T follicular helper cell (primary cell): Measurements from ENCODE around the gene ENOX2.

ENCODE experiments used
- DNase-seq: peaks from one replicate; pipeline ENCODE4 v3.0.0-alpha.2; 2020; ENCODE audit warnings: low read depth

ENOX2 gene

DNA sequence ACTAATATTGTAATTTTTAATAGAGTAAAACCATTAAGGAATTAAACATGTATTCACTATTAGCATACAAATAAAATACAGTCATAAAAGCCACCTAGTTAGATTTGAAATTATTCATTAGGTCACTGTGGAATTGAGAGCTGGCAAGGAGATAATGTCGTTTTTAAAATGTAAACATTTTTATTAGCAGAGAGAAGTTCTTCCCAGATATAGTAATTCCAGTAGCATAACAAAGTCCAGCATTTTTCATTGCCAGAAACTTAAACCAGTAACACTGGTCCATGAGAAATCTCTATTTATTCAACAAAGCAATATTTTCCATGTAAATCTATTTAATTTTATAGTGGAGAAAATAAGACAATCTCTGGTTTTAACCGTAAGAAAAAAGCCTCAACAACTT is 17.5 kb downstream of the ENOX2 start:
- DNase-seq = no peak

GRCh38 chrX:130884627-130885026 is 18.4 kb downstream of the ENOX2 start:
- no peak for DNase-seq

- DNase-seq = no peak
These were observed 23.1 kb downstream of the ENOX2 start for GRCh38 chrX:130879869-130880268.

DNA sequence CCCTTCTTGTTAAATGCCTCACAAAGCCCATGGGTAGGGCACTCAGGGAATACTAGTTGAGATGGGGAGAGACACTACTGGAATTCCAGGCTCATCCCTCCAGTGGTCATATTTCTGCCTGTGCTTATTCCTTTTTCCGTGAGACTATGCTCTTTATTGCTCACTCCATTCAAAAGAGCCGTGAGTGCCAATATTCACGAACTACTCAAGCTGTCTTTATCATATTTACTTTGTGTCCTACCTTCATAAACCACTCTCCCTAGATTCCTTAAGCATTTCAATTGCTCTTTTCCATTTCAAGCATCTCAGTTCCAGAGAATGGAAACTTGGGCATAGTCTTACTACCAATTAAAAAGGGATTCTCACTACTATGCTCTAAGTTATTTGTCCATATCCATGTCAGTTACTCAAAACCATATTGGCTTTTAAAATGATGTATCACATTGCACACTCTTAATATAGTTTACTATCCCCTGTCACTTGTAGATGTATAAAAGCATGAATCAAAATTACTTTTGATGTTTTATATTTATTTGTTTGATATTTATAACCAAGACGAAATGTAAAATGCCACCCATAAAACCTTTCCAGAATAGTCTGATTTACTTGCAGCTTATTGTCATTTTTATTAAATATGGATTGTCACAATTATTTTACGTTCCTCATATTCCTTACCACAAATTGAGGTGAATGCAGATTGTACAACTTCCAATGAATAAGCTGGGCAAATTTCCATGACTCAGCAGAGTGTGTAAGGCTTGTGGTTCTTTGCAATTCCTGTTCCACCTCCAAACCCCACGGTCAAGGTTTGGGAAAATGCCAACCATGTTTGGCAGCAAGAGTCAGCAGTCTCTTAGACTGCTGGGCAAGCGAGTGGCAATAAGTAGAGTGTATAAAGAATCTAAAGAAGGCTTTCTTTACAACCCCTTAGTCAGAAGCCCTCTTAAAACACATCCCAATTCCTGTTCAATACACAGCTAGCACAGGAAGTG is 24.4 kb downstream of the ENOX2 start:
- DNase-seq = no peak

DNA sequence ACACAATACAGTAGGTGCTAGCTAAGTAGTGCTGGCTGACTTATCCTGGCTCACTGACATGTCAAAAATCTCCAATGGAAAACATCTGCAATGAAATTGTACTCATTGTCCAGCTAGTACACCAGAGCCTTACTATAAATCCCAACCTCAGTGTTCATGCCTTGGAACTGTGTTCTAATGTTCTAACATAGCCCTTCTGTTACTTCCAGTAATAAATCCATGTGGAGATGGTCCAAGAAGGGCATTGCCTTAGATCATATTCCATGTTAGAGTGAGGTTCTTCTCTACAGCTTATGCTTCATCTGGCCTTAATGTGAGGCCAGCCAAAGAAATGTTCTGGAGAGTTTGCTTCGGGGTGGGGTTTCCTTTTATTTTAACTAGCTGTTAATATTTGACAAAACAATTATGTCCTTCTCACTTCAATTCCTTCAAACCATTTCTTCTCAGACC is 25.1 kb downstream of the ENOX2 start:
- no peak for DNase-seq

DNA sequence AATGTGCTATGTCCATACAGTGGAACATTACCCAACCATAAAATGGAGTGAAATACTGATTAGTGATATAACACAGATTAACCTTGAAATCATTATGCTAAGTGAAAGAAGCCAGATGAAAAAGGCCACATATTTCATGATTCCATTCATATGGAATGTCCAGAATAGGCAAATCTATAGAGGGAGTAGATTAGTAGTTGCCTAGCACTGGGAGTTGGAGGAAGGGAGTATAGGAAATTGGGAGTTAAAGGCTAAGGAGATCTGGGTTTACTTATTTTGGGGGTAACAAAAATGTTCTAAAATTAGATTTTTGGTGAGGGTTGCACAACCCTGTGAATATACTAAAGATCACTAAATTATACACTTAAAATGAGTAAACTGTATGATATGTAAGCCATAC is 26.8 kb downstream of the ENOX2 start:
- no peak for DNase-seq

- no peak for DNase-seq
These were observed 28.3 kb downstream of the ENOX2 start for GRCh38 chrX:130874751-130875150.

GRCh38 chrX:130869239-130869638 is 33.8 kb downstream of the ENOX2 start:
- DNase-seq = no peak

GRCh38 chrX:130861462-130861861 is 41.5 kb downstream of the ENOX2 start:
- no peak for DNase-seq

DNA sequence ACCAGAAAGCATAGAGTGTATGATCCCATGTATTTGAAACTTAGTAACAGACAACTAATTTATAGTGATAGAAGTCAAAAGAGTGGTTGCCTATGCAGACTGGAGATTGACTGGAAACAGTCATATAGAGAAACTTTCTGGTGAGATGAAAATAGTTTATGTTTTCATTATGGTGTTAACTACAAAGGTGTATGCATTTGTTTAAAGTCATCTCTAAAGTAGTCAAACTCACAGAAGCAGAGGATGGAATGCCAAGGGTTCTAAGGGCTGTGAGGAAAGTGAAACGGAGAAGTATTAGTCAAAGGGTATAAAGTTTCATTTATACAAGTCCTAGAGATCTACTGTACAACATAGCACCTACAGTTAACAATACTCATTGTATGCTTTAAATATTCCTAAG is 45.8 kb downstream of the ENOX2 start:
- DNase-seq = no peak

GRCh38 chrX:130851569-130851968 is 51.4 kb downstream of the ENOX2 start:
- no peak for DNase-seq

GRCh38 chrX:130848763-130849162 is 54.2 kb downstream of the ENOX2 start:
- DNase-seq = no peak

GRCh38 chrX:130846746-130847145 is 56.3 kb downstream of the ENOX2 start:
- DNase-seq = no peak

- no peak for DNase-seq
These were observed 61.2 kb downstream of the ENOX2 start for GRCh38 chrX:130841776-130842175.

- no peak for DNase-seq
These were observed 62.7 kb downstream of the ENOX2 start for GRCh38 chrX:130840345-130840744.

DNA sequence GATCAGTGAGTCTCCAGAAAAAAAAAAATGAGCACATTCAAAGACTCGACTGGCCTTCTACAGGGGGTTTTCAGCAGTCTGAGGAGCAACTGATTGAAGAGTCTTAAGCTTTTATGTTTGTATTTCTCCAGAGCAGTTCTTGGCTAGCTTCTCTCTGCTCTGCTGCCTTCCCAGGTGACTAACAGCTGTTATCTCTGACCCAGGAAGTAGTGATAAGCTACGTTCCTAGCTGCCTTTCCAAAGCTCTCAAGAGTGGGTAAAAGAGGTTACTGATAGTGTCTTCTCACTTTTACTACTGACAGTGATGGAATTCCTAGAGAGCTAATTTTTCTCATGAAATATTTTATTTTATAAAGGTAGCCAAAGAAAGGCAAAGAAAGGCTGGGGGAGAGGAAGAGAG is 66.6 kb downstream of the ENOX2 start:
- no peak for DNase-seq

GRCh38 chrX:130834830-130835229 is 68.2 kb downstream of the ENOX2 start:
- no peak for DNase-seq

DNA sequence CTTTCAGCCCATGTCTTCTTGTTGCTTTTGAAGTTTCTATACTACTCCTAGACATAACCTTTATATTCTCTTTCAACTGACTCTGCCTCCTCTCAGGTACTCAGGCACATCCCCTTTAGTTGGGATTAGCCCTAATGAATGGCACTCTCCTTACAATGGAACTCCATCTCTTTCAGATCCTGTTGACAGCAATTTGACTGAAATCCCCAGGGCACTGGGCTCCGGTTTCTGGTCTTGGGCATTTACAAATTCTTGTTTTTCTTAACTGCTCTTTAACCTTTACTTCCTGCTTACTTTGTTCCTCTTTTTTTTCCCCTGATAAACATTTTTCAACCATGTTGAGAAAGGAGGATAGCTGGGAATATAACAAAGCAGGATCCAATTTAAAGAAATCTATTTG is 68.9 kb downstream of the ENOX2 start:
- DNase-seq = no peak

- DNase-seq = no peak
These were observed 71.7 kb downstream of the ENOX2 start for GRCh38 chrX:130831347-130831722.

GRCh38 chrX:130830599-130831346 is 72.2 kb downstream of the ENOX2 start:
- no peak for DNase-seq

GRCh38 chrX:130829526-130830515 is 73.2 kb downstream of the ENOX2 start:
- DNase-seq = no peak

DNA sequence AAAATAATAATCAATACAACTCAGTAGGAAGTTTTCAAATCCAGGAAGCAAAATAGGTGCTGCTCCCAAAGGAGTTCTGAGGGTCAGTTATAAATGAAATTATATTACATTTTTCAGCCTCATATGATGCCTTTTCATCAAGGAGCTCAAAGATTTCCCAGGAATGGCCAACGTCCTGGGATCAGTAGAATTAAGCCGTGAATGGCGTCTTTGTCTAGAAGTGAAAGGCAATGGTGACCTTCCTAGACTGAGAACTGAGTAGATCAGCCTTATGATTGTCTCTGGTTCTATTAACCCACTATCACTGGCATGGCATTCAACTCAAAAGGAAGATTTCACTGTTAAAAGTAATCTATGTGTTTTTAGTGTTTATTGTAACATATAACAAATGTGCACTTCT is 74.4 kb downstream of the ENOX2 start:
- no peak for DNase-seq
